Bronchial epithelial cell (primary cell): ENCODE data around the gene DLGAP4. TPM values are rescaled to one million over a fixed set of nuclear protein-coding genes. Genes with fewer than 3 reads are reported as not detected.

ENCODE experiments used
- DNase-seq: peaks from one replicate; pipeline ENCODE4 v3.0.0-alpha.2; 2010; ENCODE audit warnings: low read depth
- FAIRE-seq: peaks from 2 replicates; lab custom pipeline; 2011; peaks lifted over from hg19 to GRCh38; lab: Jason Lieb, UNC
- H3K27me3 ChIP-seq: 2 replicates; pipeline ENCODE4 v1.5.1; 2011; ENCODE audit warnings: low read length; ENCODE audit not compliant: control insufficient read depth, insufficient read depth
- H3K36me3 ChIP-seq: 2 replicates; pipeline ENCODE4 v1.5.1; 2011; ENCODE audit warnings: low read length; ENCODE audit not compliant: control insufficient read depth, insufficient read depth
- H3K4me3 ChIP-seq: 2 replicates; pipeline ENCODE4 v1.5.1; 2011; ENCODE audit warnings: mild to moderate bottlenecking, low read depth, low read length, control low read depth
- CTCF ChIP-seq: IDR thresholded peaks from 2 replicates; pipeline ENCODE4 v1.5.1; 2011; ENCODE audit warnings: mild to moderate bottlenecking, moderate library complexity, low read length, control low read depth, inconsistent platforms; ENCODE audit not compliant: insufficient read depth, severe bottlenecking
- total RNA-seq: library from RNA; depleted of rRNA; stranded (reverse); fragments of >200 nt; gene quantifications from 2 replicates; pipeline ENCODE4 v1.2.1, GENCODE V29; 2014

DLGAP4 gene
- total RNA-seq, 1 donor from 2014 or later = 5.5 TPM

DNA sequence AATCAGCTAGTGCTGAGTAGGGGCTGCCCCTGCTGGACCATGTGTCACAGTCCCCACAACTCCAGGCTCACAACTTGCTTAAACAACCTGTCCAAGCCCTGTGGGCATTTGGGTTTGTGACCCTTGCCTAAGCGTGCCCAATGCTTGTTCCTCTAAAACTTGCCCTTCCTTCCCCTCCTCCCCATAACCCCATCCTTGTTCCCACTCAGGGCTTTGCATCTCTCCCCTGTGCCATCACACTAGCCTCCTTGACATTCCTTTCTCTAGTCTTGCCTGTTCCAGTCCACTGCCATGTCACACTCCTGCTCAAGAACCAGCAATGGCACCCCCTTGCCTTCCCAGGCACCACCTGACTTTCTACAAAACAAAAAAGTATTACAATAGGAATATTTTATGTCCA is 2.3 kb upstream of the DLGAP4 start:
- FAIRE-seq (no peak), DNase-seq (no peak)
- Histone ChIP-seq H3K36me3 (no peaks in the 10 kb centered on the region), H3K27me3 (peaks cover 41% of the 10 kb centered on the region), H3K4me3 (no peak overlapping the region)
- no peak for TF ChIP-seq CTCF

- DNase-seq = no peak
- Histone ChIP-seq H3K36me3 (no peaks in the 10 kb centered on the region), H3K4me3 (no peak overlapping the region), H3K27me3 (peaks cover 39% of the 10 kb centered on the region)
- FAIRE-seq = no peak
- TF ChIP-seq CTCF = no peak
Observed at GRCh38 chr20:36304786-36305495, 1.2 kb upstream of the DLGAP4 start.

DNA sequence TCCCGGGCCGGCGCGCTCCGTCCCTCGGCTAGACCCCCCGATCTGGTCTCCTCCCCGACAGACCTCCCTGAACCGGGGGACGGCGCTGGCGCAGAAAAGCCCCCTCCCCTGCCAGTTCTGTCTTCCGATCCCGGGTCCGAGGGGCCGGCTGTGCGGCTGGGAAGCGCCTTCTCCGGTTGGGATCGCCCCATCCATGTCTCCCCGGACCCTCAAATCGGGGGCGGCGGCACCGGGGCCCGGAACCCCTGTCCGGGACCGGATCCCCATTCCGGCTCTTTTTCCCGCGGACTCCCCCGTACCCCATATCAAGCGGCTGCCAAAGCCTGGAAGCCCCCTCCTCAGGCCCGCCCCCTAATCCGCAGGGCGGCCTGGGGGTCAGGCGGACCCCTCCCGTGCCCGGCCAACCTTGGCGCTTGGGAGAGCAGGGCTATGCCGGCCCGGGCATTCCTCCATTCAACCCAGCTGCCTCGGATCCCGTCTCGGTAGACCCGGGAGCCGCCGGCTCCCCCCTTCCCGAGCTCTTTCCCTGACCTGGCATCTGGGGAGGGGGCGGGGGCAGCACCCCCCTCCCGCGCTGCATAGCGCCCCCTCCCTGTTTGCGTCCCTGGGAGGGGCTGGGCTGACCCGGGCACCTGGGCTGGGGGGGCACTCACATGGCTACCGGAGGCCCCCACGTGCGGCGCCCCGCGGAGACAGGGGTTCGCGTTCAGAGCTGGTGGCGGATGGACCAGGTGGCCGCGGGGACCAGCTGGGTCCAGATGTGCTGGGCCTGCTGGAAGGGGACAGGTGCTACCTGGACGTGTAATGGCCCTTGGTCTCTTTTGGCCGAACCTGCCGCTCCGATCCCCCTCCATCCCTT is 643 bp downstream of the DLGAP4 start:
- H3K27me3 ChIP-seq = peaks cover 41% of the 10 kb centered on the region
- TF ChIP-seq CTCF = no peak
- DNase-seq = no peak
- no peak overlapping the region for H3K4me3 ChIP-seq
- no peaks in the 10 kb centered on the region for H3K36me3 ChIP-seq
- no peak for FAIRE-seq

GRCh38 chr20:36307412-36308325 is 1.5 kb downstream of the DLGAP4 start:
- no peak for TF ChIP-seq CTCF
- no peak overlapping the region for H3K4me3 ChIP-seq
- FAIRE-seq = no peak
- no peaks in the 10 kb centered on the region for H3K36me3 ChIP-seq
- no peak for DNase-seq
- H3K27me3 ChIP-seq = peaks cover 41% of the 10 kb centered on the region

DNA sequence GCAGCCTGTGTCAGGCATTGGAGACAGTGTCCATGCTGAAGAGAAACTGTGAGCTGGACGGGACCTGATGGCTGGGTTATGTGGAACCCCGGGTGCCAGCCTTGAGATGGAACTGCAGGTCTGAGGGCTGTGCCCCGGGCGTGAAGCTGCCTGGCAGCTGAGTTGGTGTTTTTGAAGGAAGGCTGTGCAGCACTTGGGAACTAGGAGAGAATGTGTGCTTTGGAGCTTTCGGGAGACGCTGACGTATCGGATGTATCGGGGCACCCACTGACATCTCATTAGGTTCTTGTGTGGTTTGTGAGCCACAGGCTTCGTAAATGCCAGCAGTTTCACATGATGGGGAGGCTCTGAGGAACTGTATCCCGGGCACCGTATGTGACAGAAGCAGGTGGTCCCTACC is 2.2 kb downstream of the DLGAP4 start:
- peaks cover 41% of the 10 kb centered on the region for H3K27me3 ChIP-seq

More for the DNA sequence above, 2.2 kb downstream of the DLGAP4 start:
- TF ChIP-seq CTCF = no peak
- Histone ChIP-seq H3K4me3 (no peak overlapping the region), H3K36me3 (no peaks in the 10 kb centered on the region)
- no peak for FAIRE-seq
- DNase-seq = no peak
